Upper lobe of left lung (tissue), 6 donors: Measurements from ENCODE around the gene INSM1. TPM values are rescaled to one million over a fixed set of nuclear protein-coding genes. Genes with fewer than 3 reads are reported as not detected.

Experiments used
- ATAC-seq, 2 donors: fragments of 200-7000 bp; cut with Tn5 transposase; one replicate each; pipeline ENCODE4 v1.9.1; 2022; ENCODE audit warnings: mild to moderate bottlenecking in 2 of 2, moderate library complexity in 2 of 2; ENCODE audit not compliant: low FRiP score in 2 of 2
- DNase-seq, 2 donors: peaks; one replicate each; pipeline ENCODE4 v3.0.0-alpha.2; 2019 to 2020
- H3K27ac ChIP-seq, 4 donors: fragments of 200-600 bp; sonication (generic); one replicate each; pipeline ENCODE4 v1.5.1; 2016 to 2019
- H3K27me3 ChIP-seq, 4 donors: fragments of 200-600 bp; sonication (generic); one replicate each; pipeline ENCODE4 v1.5.1; 2017 to 2019
- H3K36me3 ChIP-seq, 4 donors: fragments of 200-600 bp; sonication (generic); one replicate each; pipeline ENCODE4 v1.5.1; 2016 to 2019
- H3K4me1 ChIP-seq, 4 donors: fragments of 200-600 bp; sonication (generic); one replicate each; pipeline ENCODE4 v1.5.1; 2018 to 2019
- H3K4me3 ChIP-seq, 4 donors: fragments of 200-600 bp; sonication (generic); one replicate each; pipeline ENCODE4 v1.5.1; 2017 to 2019; ENCODE audit warnings: mild to moderate bottlenecking in 2 of 4, moderate library complexity in 1 of 4
- H3K9me3 ChIP-seq, 4 donors: fragments of 200-600 bp; sonication (generic); one replicate each; pipeline ENCODE4 v1.5.1; 2018 to 2019
- CTCF ChIP-seq, 6 experiments: fragments of 450-650 bp in 4 of 6; fragments of 200-600 bp in 2 of 6; sonication (generic) in 2 of 6; IDR thresholded peaks; one replicate each; pipeline ENCODE4 v1.5.1; 2016 to 2019; ENCODE audit warnings: antibody characterized with exemption in 6 of 6
- EP300 ChIP-seq, 4 donors: sonication (generic); formaldehyde crosslinking; IDR thresholded peaks; one replicate each; pipeline ENCODE4 v1.5.1; 2017; ENCODE audit warnings: antibody characterized with exemption in 4 of 4, control low read depth in 2 of 4
- POLR2A ChIP-seq, 4 donors: fragments of 450-650 bp; IDR thresholded peaks; one replicate each; pipeline ENCODE4 v1.5.1; 2016 to 2017; ENCODE audit warnings: antibody characterized with exemption in 4 of 4, mild to moderate bottlenecking in 2 of 4
- POLR2AphosphoS5 ChIP-seq, 2 donors: sonication (generic); formaldehyde crosslinking; IDR thresholded peaks; one replicate each; pipeline ENCODE4 v1.5.1; 2017; ENCODE audit warnings: antibody characterized with exemption in 2 of 2
- WGBS, 2 donors: methylation state at CpG; one replicate each; pipeline ENCODE4 v1.1.5; 2017 to 2018; 5-methylcytosine and 5-hydroxymethylcytosine counted together
- total RNA-seq, 6 donors: library from RNA; depleted of rRNA in 4 of 6; stranded (reverse); fragments of >200 nt in 4 of 6; gene quantifications; one replicate each; pipeline versions ENCODE4 v1.1.0 to v1.2.1, GENCODE V29; 2016 to 2021
- donor health status: DM: no; HTN: no; CAD: no; lungs with moderate emphysema.
- donor health status: DM: no; HTN: yes; CAD: no; lungs with severe emphysema.

Gene INSM1
- total RNA-seq, 6 donors from 2014 or later = not detected

GRCh38 chr20:20386192-20386591 lies 18.3 kb downstream of the INSM1 start:
- Histone ChIP-seq H3K36me3 (peaks cover 0 to 21% (median 10%) of the 10 kb centered on the region in 4 donors), H3K9me3 (no peaks in the 10 kb centered on the region), H3K27me3 (no peaks in the 10 kb centered on the region), H3K27ac (no peak overlapping the region), H3K4me1 (no peaks in the 10 kb centered on the region), H3K4me3 (no peak overlapping the region)
- ATAC-seq (no peak), DNase-seq (no peak)
- no peak for TF ChIP-seq POLR2A (IDR thresholded peaks at IDR 0.05)
- TF ChIP-seq EP300 (IDR thresholded peaks at IDR 0.05) = no peak
- TF ChIP-seq POLR2AphosphoS5 (IDR thresholded peaks at IDR 0.05) = no peak
- 58 to 62% methylated on average over 9 of the region's 9 CpGs for WGBS, 2 donors

GRCh38 chr20:20390393-20390792 lies 22.5 kb downstream of the INSM1 start:
- Histone ChIP-seq H3K36me3 (peaks cover 0 to 61% (median 37%) of the 10 kb centered on the region in 4 donors), H3K4me1 (no peaks in the 10 kb centered on the region), H3K4me3 (no peak overlapping the region), H3K27me3 (no peaks in the 10 kb centered on the region), H3K27ac (no peak overlapping the region), H3K9me3 (no peaks in the 10 kb centered on the region)
- ATAC-seq = no peak
- no peak for DNase-seq
- TF ChIP-seq POLR2A (IDR thresholded peaks at IDR 0.05) (no peak), EP300 (IDR thresholded peaks at IDR 0.05) (no peak), POLR2AphosphoS5 (IDR thresholded peaks at IDR 0.05) (no peak), CTCF (IDR thresholded peaks at IDR 0.05) (no peak)
- WGBS, 2 donors = 93 to 97% methylated on average over 9 of the region's 9 CpGs

- Histone ChIP-seq H3K27me3 (no peaks in the 10 kb centered on the region), H3K4me1 (no peaks in the 10 kb centered on the region), H3K4me3 (no peak overlapping the region), H3K9me3 (no peaks in the 10 kb centered on the region), H3K36me3 (peaks cover 0 to 68% (median 42%) of the 10 kb centered on the region in 4 donors), H3K27ac (no peak overlapping the region)
- ATAC-seq (no peak), DNase-seq (no peak)
- WGBS, 2 donors = 85 to 90% methylated on average over 2 to 4 of the region's 4 CpGs
- no peak for TF ChIP-seq CTCF (IDR thresholded peaks at IDR 0.05)
- no peak for TF ChIP-seq POLR2A (IDR thresholded peaks at IDR 0.05)
- no peak for TF ChIP-seq EP300 (IDR thresholded peaks at IDR 0.05)
- TF ChIP-seq POLR2AphosphoS5 (IDR thresholded peaks at IDR 0.05) = no peak
Observed at GRCh38 chr20:20391115-20391514, 23.2 kb downstream of the INSM1 start.

- H3K9me3 ChIP-seq = no peaks in the 10 kb centered on the region
- WGBS, 2 donors = 93 to 94% methylated on average over 5 to 13 of the region's 13 CpGs
- peaks cover 0 to 74% (median 47%) of the 10 kb centered on the region in 4 donors for H3K36me3 ChIP-seq
Observed at GRCh38 chr20:20391766-20392165, 23.9 kb downstream of the INSM1 start.

More at GRCh38 chr20:20391766-20392165, 23.9 kb downstream of the INSM1 start:
- H3K4me3 ChIP-seq = no peak overlapping the region
- ATAC-seq = no peak
- DNase-seq = peak in 1 of 2 donors; percentile 39
- no peak for TF ChIP-seq POLR2A (IDR thresholded peaks at IDR 0.05)
- no peak for TF ChIP-seq POLR2AphosphoS5 (IDR thresholded peaks at IDR 0.05)
- TF ChIP-seq CTCF (IDR thresholded peaks at IDR 0.05) = no peak
- TF ChIP-seq EP300 (IDR thresholded peaks at IDR 0.05) = no peak
- H3K4me1 ChIP-seq = no peaks in the 10 kb centered on the region
- no peak overlapping the region for H3K27ac ChIP-seq
- no peaks in the 10 kb centered on the region for H3K27me3 ChIP-seq
